Left ventricle myocardium superior (tissue), 1 donor: ENCODE results near the gene PER2. TPM values are rescaled to one million over a fixed set of nuclear protein-coding genes. Genes with fewer than 3 reads are reported as not detected.

Experiments
- ATAC-seq: fragments of 200-7000 bp; cut with Tn5 transposase; one replicate; pipeline ENCODE4 v1.9.1; 2020; ENCODE audit warnings: mild to moderate bottlenecking, moderate library complexity
- DNase-seq: peaks from one replicate; pipeline ENCODE4 v3.0.0-alpha.2; 2020
- intact Hi-C: fragments of 100-400 bp; cut with micrococcal nuclease; formaldehyde crosslinking; loops from one replicate; pipeline ENCODE4 v1.11.0; 2022
- total RNA-seq: library from RNA; stranded (reverse); fragmentation: NEBNext Ultra II Directional; extraction: Animal tissue kit (Norgen Biotek cat#: 25700); gene quantifications from one replicate; pipeline ENCODE4 v1.2.1, GENCODE V29; 2021
- donor health status: DM: no; HTN: yes; CAD: no; lungs with severe emphysema.

Gene PER2
- total RNA-seq, 1 donor from 2014 or later, result 4.5 TPM

DNA sequence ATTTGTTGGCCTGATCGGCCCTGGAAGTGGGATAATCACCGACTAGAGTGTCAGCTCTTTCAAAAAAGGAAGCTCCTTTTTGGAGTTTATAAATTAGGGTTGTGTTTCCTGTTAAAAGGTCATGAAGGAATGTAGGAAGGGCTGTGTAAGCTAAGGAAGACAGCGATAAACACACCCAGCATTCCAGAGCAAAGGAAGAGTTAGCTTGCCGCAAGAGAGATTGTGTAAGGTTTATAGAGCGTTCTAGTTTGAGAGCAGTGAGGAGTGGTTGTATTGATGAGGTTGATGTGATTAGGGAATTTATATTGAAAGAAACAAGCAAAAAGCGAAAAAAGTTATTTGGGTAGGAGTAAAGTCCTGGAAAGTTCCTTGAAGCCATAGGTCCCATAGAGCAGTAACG, 81.4 kb downstream of the PER2 start:
- ATAC-seq, result no peak
- intact Hi-C loops, result no loop called here

DNA sequence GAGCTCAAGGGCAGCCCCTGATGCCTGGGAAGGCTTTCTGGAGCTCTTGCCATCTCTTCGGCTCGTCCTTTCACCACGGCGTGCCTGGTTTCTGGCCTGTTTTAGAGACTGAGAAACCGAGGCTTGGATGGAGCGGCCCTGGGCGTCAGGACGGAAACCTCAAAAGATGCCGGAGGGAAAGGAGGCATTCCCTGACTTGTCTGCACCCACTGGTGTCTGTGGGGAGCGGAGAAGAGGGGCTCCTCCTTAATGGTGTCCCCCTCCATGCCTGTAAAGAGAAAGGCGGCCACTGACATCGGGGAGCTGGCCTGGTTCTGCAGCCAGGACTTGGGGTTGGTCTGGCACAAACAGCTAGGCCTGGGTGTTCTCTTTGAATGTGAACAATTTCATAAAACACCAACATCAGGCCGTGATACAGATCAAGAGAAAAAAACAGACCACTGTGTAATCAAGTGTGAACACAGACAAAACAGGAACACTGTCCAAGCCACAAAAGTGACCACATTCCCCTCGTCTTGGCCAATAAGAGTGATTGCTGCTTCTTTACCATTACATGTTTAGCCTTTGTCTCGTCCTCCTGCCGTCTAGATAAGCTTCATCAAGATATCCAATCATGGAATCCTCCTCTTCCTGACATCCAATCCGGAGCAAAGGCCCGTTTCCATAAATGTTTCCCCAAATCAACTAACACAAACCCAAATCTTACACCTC, 84.3 kb downstream of the PER2 start:
- ATAC-seq, result no peak
- no peak for DNase-seq

More for the DNA sequence above, 81.4 kb downstream of the PER2 start:
- DNase-seq, result no peak

DNA sequence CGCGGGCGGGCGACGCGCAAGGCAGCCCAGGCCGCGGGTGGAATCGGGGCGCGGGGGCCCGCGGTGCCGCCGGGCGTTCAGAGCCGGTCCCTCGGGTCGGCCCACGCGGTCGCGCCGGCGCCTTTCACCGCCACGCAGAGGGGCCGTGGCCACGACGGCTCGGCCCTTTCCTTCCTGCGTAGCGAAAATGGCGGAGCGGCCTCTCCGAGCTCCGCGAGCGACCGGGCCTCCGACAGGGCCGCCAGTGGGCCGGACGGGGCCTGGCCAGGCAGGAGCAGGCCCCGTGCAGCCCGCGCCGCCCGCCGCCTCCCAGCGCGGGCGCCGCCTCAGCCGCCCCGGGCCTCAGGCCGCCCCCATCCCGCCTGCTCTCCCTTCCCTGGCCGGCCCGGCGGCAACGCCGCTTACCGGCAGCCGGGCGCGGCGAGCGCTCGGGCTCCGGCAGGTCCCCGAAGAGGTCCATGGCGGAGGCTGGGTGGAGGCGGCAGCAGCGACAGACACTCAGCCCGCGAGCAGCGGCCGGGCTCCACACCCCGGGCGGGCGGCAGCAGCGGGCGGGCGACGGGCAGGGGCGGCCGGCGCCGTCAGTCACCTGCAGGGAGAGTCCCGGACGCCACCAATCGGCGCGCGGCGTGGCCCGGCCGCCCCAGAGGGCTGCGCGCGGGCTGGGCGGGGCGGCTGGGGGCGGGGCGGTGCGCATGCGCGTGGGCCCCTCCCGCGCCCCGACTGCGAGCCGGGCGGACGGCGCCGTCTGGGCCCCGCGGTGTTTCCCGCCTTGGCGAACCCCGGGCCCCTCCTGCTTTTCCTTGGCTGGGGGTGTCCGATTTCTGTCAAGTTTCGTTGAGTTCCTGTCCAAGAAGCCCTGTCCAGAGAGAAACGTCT, 85.1 kb downstream of the PER2 start, which contains the start of gene ILKAP:
Gene ILKAP (minus strand): TSS at position 602 of the 879 bp plus-strand sequence. CDS start 142 bp downstream, at position 460.
- ATAC-seq, result peak; percentile 99
- intact Hi-C loops, result no loop called here

More for the DNA sequence above, 84.3 kb downstream of the PER2 start:
- intact Hi-C loops, result no loop called here

GRCh38 chr2:238202326-238203093, 85.9 kb downstream of the PER2 start:
- intact Hi-C loops, result no loop called here
- ATAC-seq, result no peak

More for the DNA sequence above, 85.1 kb downstream of the PER2 start, which contains the start of gene ILKAP:
- peak; percentile 95 for DNase-seq

More at GRCh38 chr2:238202326-238203093, 85.9 kb downstream of the PER2 start:
- DNase-seq, result no peak

Other genes starting within 250 kb of the PER2 start
- 14.7 TPM for gene SCLY, start 227.6 kb downstream of the PER2 start, total RNA-seq
- gene ESPNL, start 188.3 kb downstream of the PER2 start, total RNA-seq, result not detected
- 22.0 TPM for gene KLHL30, start 149.9 kb downstream of the PER2 start, total RNA-seq
- gene ERFE, start 129.6 kb downstream of the PER2 start, total RNA-seq, result not detected
- 26.7 TPM for gene ILKAP, start 84.9 kb downstream of the PER2 start, total RNA-seq
- 2.7 TPM for gene HES6, start 48.6 kb downstream of the PER2 start, total RNA-seq
- gene TRAF3IP1, start 31.9 kb upstream of the PER2 start, total RNA-seq, result 13.8 TPM
- 60.2 TPM for gene ASB1, start 138.3 kb upstream of the PER2 start, total RNA-seq